ENCODE data around the gene RGS6. TPM values are rescaled to one million over a fixed set of nuclear protein-coding genes. Genes with fewer than 3 reads are reported as not detected.

The RGS6 gene
- total RNA-seq, 1 donor from 2014 or later = 7.6 TPM

- no peak for DNase-seq (ENCODE audit: low spot score)
Measured at GRCh38 chr14:72389200-72389599, 457.0 kb downstream of the RGS6 start.

- DNase-seq (ENCODE audit: low spot score) = no peak
Measured at GRCh38 chr14:72401101-72401625, 468.9 kb downstream of the RGS6 start.

GRCh38 chr14:72401632-72402376 lies 469.6 kb downstream of the RGS6 start:
- no peak for DNase-seq (ENCODE audit: low spot score)

GRCh38 chr14:72402377-72402772 lies 470.1 kb downstream of the RGS6 start:
- no peak for DNase-seq (ENCODE audit: low spot score)

- DNase-seq (ENCODE audit: low spot score) = no peak
Measured at GRCh38 chr14:72404106-72404774, 472.0 kb downstream of the RGS6 start.

GRCh38 chr14:72404998-72405397 lies 472.8 kb downstream of the RGS6 start:
- DNase-seq (ENCODE audit: low spot score) = no peak

GRCh38 chr14:72408020-72408419 lies 475.8 kb downstream of the RGS6 start:
- DNase-seq (ENCODE audit: low spot score) = no peak

- DNase-seq (ENCODE audit: low spot score) = no peak
Measured at GRCh38 chr14:72409047-72409446, 476.8 kb downstream of the RGS6 start.

- DNase-seq (ENCODE audit: low spot score) = no peak
Measured at GRCh38 chr14:72416081-72416849, 484.0 kb downstream of the RGS6 start.

- DNase-seq (ENCODE audit: low spot score) = no peak
Measured at GRCh38 chr14:72416892-72417291, 484.7 kb downstream of the RGS6 start.

GRCh38 chr14:72418806-72419205 lies 486.6 kb downstream of the RGS6 start:
- DNase-seq (ENCODE audit: low spot score) = no peak

- no peak for DNase-seq (ENCODE audit: low spot score)
Measured at GRCh38 chr14:72419226-72419775, 487.1 kb downstream of the RGS6 start.

GRCh38 chr14:72420749-72421474 lies 488.7 kb downstream of the RGS6 start:
- no peak for DNase-seq (ENCODE audit: low spot score)

- no peak for DNase-seq (ENCODE audit: low spot score)
Measured at GRCh38 chr14:72423957-72424356, 491.7 kb downstream of the RGS6 start.

GRCh38 chr14:72430457-72430856 lies 498.2 kb downstream of the RGS6 start:
- no peak for DNase-seq (ENCODE audit: low spot score)

- no peak for DNase-seq (ENCODE audit: low spot score)
Measured at GRCh38 chr14:72432748-72433147, 500.5 kb downstream of the RGS6 start.

- DNase-seq (ENCODE audit: low spot score) = no peak
Measured at GRCh38 chr14:72433511-72433910, 501.3 kb downstream of the RGS6 start.

- DNase-seq (ENCODE audit: low spot score) = no peak
Measured at GRCh38 chr14:72434856-72435255, 502.6 kb downstream of the RGS6 start.

GRCh38 chr14:72439707-72440106 lies 507.5 kb downstream of the RGS6 start:
- no peak for DNase-seq (ENCODE audit: low spot score)

- DNase-seq (ENCODE audit: low spot score) = no peak
Measured at GRCh38 chr14:72443256-72443655, 511.0 kb downstream of the RGS6 start.

GRCh38 chr14:72443991-72444441 lies 511.8 kb downstream of the RGS6 start:
- no peak for DNase-seq (ENCODE audit: low spot score)
